ENCODE measurements around the gene ERBB4.

The ERBB4 gene

GRCh38 chr2:212547716-212548454 lies 9.3 kb upstream of the ERBB4 start:
- no peak for TF ChIP-seq CTCF (conservative IDR thresholded peaks at IDR 0.05)

GRCh38 chr2:212546669-212547068 lies 8.1 kb upstream of the ERBB4 start:
- no peak overlapping the region for H3K27ac ChIP-seq
- no peak for TF ChIP-seq CTCF (conservative IDR thresholded peaks at IDR 0.05)

More at GRCh38 chr2:212547716-212548454, 9.3 kb upstream of the ERBB4 start:
- no peak overlapping the region for H3K27ac ChIP-seq

- TF ChIP-seq CTCF (conservative IDR thresholded peaks at IDR 0.05), result no peak
- H3K27ac ChIP-seq, result no peak overlapping the region
These were observed 1.7 kb upstream of the ERBB4 start for GRCh38 chr2:212540341-212540740.

GRCh38 chr2:212539072-212539880 lies 674 bp upstream of the ERBB4 start:
- TF ChIP-seq CTCF (conservative IDR thresholded peaks at IDR 0.05), result no peak
- H3K27ac ChIP-seq, result no peak overlapping the region

GRCh38 chr2:212537726-212538304 lies 787 bp downstream of the ERBB4 start:
- no peak for TF ChIP-seq CTCF (conservative IDR thresholded peaks at IDR 0.05)
- H3K27ac ChIP-seq, result no peak overlapping the region

- TF ChIP-seq CTCF (conservative IDR thresholded peaks at IDR 0.05), result no peak
- no peak overlapping the region for H3K27ac ChIP-seq
These were observed 1.5 kb downstream of the ERBB4 start for GRCh38 chr2:212536817-212537725.

All from VCaP (cell line).